Stomach (tissue), 4 donors: ENCODE data around the gene TARBP1.

Experiments used
- EP300 ChIP-seq: sonication (generic); formaldehyde crosslinking; IDR thresholded peaks from one replicate; pipeline ENCODE4 v1.6.1; 2017; ENCODE audit warnings: antibody characterized with exemption
- POLR2A ChIP-seq, 4 donors: fragments of 450-650 bp; IDR thresholded peaks; one replicate each; pipeline ENCODE4 v1.6.1; 2016; ENCODE audit warnings: antibody characterized with exemption in 4 of 4, control low read depth in 2 of 4, mild to moderate bottlenecking in 1 of 4, moderate library complexity in 1 of 4
- TF ChIP-seq, protein P1 (sequence below), 7 experiments: fragments of 450-650 bp in 4 of 7; fragments of 200-600 bp in 3 of 7; sonication (generic) in 3 of 7; IDR thresholded peaks; one replicate each; pipeline ENCODE4 v1.5.1; 2016 to 2019; ENCODE audit warnings: antibody characterized with exemption in 7 of 7, control low read depth in 2 of 7, mild to moderate bottlenecking in 1 of 7

DNA sequence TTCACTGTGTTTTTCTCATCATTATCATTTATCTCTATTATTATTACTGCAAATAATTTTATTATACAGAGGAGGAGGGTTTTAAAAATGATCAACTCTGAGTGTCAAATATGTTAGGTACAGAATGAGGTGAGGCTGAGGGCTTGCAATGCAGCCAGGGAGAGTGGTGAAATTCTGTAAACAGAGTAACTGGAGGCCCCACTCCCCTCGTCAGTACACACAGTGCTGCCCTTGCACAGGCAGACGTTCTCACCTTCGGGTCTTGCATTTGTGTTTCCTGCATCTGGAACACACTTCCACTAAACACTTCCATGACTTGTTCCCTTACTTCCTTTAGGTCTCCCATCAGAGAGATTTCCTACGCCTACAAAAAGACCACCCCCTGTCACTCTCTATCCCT lies 130.0 kb downstream of the TARBP1 start:
- TF ChIP-seq, protein P1, sequence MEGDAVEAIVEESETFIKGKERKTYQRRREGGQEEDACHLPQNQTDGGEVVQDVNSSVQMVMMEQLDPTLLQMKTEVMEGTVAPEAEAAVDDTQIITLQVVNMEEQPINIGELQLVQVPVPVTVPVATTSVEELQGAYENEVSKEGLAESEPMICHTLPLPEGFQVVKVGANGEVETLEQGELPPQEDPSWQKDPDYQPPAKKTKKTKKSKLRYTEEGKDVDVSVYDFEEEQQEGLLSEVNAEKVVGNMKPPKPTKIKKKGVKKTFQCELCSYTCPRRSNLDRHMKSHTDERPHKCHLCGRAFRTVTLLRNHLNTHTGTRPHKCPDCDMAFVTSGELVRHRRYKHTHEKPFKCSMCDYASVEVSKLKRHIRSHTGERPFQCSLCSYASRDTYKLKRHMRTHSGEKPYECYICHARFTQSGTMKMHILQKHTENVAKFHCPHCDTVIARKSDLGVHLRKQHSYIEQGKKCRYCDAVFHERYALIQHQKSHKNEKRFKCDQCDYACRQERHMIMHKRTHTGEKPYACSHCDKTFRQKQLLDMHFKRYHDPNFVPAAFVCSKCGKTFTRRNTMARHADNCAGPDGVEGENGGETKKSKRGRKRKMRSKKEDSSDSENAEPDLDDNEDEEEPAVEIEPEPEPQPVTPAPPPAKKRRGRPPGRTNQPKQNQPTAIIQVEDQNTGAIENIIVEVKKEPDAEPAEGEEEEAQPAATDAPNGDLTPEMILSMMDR (IDR thresholded peaks at IDR 0.05), result no peak
- TF ChIP-seq EP300, result no peak
- no peak for TF ChIP-seq POLR2A (IDR thresholded peaks at IDR 0.05)
